HEK293 (cell line): ENCODE results near the gene RSBN1L.

Source experiments
- CTCF ChIA-PET: fragments of 350-600 bp; formaldehyde crosslinking; extraction: SDS; loops from one replicate; lab custom pipeline; 2021; ENCODE audit warnings: antibody characterized with exemption; lab: Yijun Ruan, JAX
- POLR2A ChIA-PET: fragments of 300-600 bp; formaldehyde crosslinking; extraction: SDS; loops from one replicate; lab custom pipeline; 2020; ENCODE audit warnings: antibody characterized with exemption, inconsistent platforms; lab: Yijun Ruan, JAX
- H3K27ac ChIP-seq: fragments of 200-500 bp; sonication (Bioruptor generic); 2 replicates; pipeline ENCODE4 v1.5.1; 2014; ENCODE audit warnings: low read depth, low read length, control low read depth, inconsistent platforms; ENCODE audit errors: extremely low read depth
- H3K36me3 ChIP-seq, 2 experiments: fragments of 200-500 bp in 1 of 2; sonication (Bioruptor generic) in 1 of 2; 1 replicate in 1 of 2; 2 replicates in 1 of 2; pipeline ENCODE4 v1.5.1; 2014 to 2017; ENCODE audit warnings: inconsistent platforms in 2 of 2, low read length in 2 of 2; ENCODE audit not compliant: control insufficient read depth in 2 of 2, insufficient read depth in 1 of 2
- H3K4me1 ChIP-seq: fragments of 200-500 bp; sonication (Bioruptor generic); 2 replicates; pipeline ENCODE4 v1.5.1; 2014; ENCODE audit warnings: mild to moderate bottlenecking, low read length, inconsistent platforms; ENCODE audit not compliant: control insufficient read depth, insufficient read depth
- H3K4me3 ChIP-seq: 2 replicates; pipeline ENCODE4 v1.5.1; 2011; ENCODE audit warnings: low read depth, mild to moderate bottlenecking, control low read depth, low read length, moderate library complexity
- H3K9me3 ChIP-seq: fragments of 200-500 bp; sonication (Bioruptor generic); 2 replicates; pipeline ENCODE4 v1.5.1; 2014; ENCODE audit warnings: low read depth, low read length, inconsistent platforms; ENCODE audit not compliant: control insufficient read depth, insufficient read depth
- BCL11A ChIP-seq: fragments of 450-650 bp; formaldehyde crosslinking; IDR thresholded peaks from 2 replicates; pipeline ENCODE4 v1.5.1; 2016; ENCODE audit warnings: low read depth, missing biosample characterization, missing genetic modification characterization
- EGR2 ChIP-seq: fragments of 450-650 bp; formaldehyde crosslinking; IDR thresholded peaks from 2 replicates; pipeline ENCODE4 v1.5.1; 2016; ENCODE audit warnings: low read depth, missing biosample characterization, missing genetic modification characterization
- KLF1 ChIP-seq: fragments of 450-650 bp; formaldehyde crosslinking; IDR thresholded peaks from 2 replicates; pipeline ENCODE4 v1.5.1; 2016; ENCODE audit warnings: missing biosample characterization, missing genetic modification characterization
- KLF10 ChIP-seq: fragments of 450-650 bp; IDR thresholded peaks from 2 replicates; pipeline ENCODE4 v1.5.1; 2018; ENCODE audit warnings: missing biosample characterization, mild to moderate bottlenecking, missing genetic modification characterization
- KLF17 ChIP-seq: fragments of 450-650 bp; formaldehyde crosslinking; IDR thresholded peaks from 2 replicates; pipeline ENCODE4 v1.5.1; 2016; ENCODE audit warnings: missing biosample characterization, missing genetic modification characterization
- KLF8 ChIP-seq: fragments of 450-650 bp; formaldehyde crosslinking; IDR thresholded peaks from 2 replicates; pipeline ENCODE4 v1.5.1; 2016; ENCODE audit warnings: missing biosample characterization, missing genetic modification characterization
- MYNN ChIP-seq: fragments of 450-650 bp; formaldehyde crosslinking; IDR thresholded peaks from 2 replicates; pipeline ENCODE4 v1.5.1; 2016; ENCODE audit warnings: missing biosample characterization, missing genetic modification characterization, borderline replicate concordance
- PRDM4 ChIP-seq: fragments of 450-650 bp; formaldehyde crosslinking; IDR thresholded peaks from 2 replicates; pipeline ENCODE4 v1.5.1; 2017; ENCODE audit warnings: missing biosample characterization, missing genetic modification characterization
- TCF7L2 ChIP-seq: IDR thresholded peaks from 2 replicates; pipeline ENCODE4 v1.6.1; 2011; ENCODE audit warnings: low read depth, mild to moderate bottlenecking, inconsistent platforms, low read length, moderate library complexity, borderline replicate concordance
- WT1 ChIP-seq: fragments of 450-650 bp; formaldehyde crosslinking; IDR thresholded peaks from 2 replicates; pipeline ENCODE4 v1.5.1; 2016; ENCODE audit warnings: missing biosample characterization, missing genetic modification characterization
- ZBTB1 ChIP-seq: fragments of 450-650 bp; formaldehyde crosslinking; IDR thresholded peaks from 2 replicates; pipeline ENCODE4 v1.5.1; 2016; ENCODE audit warnings: missing biosample characterization, missing genetic modification characterization
- ZNF114 ChIP-seq: fragments of 450-650 bp; formaldehyde crosslinking; IDR thresholded peaks from 2 replicates; pipeline ENCODE4 v1.5.0; 2017; ENCODE audit warnings: missing biosample characterization, missing genetic modification characterization
- ZNF16 ChIP-seq: fragments of 450-650 bp; formaldehyde crosslinking; IDR thresholded peaks from 2 replicates; pipeline ENCODE4 v1.5.1; 2016; ENCODE audit warnings: low read depth, missing biosample characterization, missing genetic modification characterization
- ZNF214 ChIP-seq: fragments of 450-650 bp; formaldehyde crosslinking; IDR thresholded peaks from 2 replicates; pipeline ENCODE4 v1.5.1; 2017; ENCODE audit warnings: missing biosample characterization, mild to moderate bottlenecking, missing genetic modification characterization, borderline replicate concordance
- ZNF274 ChIP-seq, 2 experiments: fragments of 200-500 bp in 1 of 2; fragments of 450-650 bp in 1 of 2; sonication (Bioruptor generic) in 1 of 2; formaldehyde crosslinking in 1 of 2; IDR thresholded peaks; 2 replicates each; pipeline versions ENCODE4 v1.5.1 to v1.6.1; 2014 to 2016; ENCODE audit warnings: borderline replicate concordance in 1 of 2, inconsistent platforms in 1 of 2, low read length in 1 of 2, missing biosample characterization in 1 of 2, missing genetic modification characterization in 1 of 2
- ZNF292 ChIP-seq: fragments of 450-650 bp; formaldehyde crosslinking; IDR thresholded peaks from 2 replicates; pipeline ENCODE4 v1.5.1; 2016; ENCODE audit warnings: low read depth, missing biosample characterization, missing genetic modification characterization, borderline replicate concordance
- ZNF354C ChIP-seq: fragments of 450-650 bp; formaldehyde crosslinking; IDR thresholded peaks from 2 replicates; pipeline ENCODE4 v1.5.1; 2016; ENCODE audit warnings: missing biosample characterization, missing genetic modification characterization, low read depth, borderline replicate concordance
- ZNF426 ChIP-seq: fragments of 450-650 bp; formaldehyde crosslinking; IDR thresholded peaks from 2 replicates; pipeline ENCODE4 v1.5.1; 2017; ENCODE audit warnings: missing biosample characterization, missing genetic modification characterization, mild to moderate bottlenecking, inconsistent platforms, moderate library complexity
- ZNF600 ChIP-seq: fragments of 450-650 bp; formaldehyde crosslinking; IDR thresholded peaks from 2 replicates; pipeline ENCODE4 v1.5.1; 2016; ENCODE audit warnings: missing biosample characterization, missing genetic modification characterization
- ZNF623 ChIP-seq: fragments of 450-650 bp; formaldehyde crosslinking; IDR thresholded peaks from 2 replicates; pipeline ENCODE4 v1.5.1; 2016; ENCODE audit warnings: missing biosample characterization, missing genetic modification characterization
- ZNF626 ChIP-seq: fragments of 450-650 bp; sonication (Bioruptor Pico); formaldehyde crosslinking; IDR thresholded peaks from 2 replicates; pipeline ENCODE4 v1.5.1; 2018; ENCODE audit warnings: missing biosample characterization, missing genetic modification characterization, inconsistent platforms
- ZNF654 ChIP-seq: fragments of 450-650 bp; formaldehyde crosslinking; IDR thresholded peaks from 2 replicates; pipeline ENCODE4 v1.5.1; 2016; ENCODE audit warnings: low read depth, missing biosample characterization, missing genetic modification characterization
- ZNF701 ChIP-seq: fragments of 450-650 bp; formaldehyde crosslinking; IDR thresholded peaks from 2 replicates; pipeline ENCODE4 v1.5.1; 2016; ENCODE audit warnings: missing biosample characterization, missing genetic modification characterization
- TF ChIP-seq, protein P1 (sequence below): fragments of 450-650 bp; formaldehyde crosslinking; IDR thresholded peaks from 2 replicates; pipeline ENCODE4 v1.5.1; 2017; ENCODE audit warnings: missing biosample characterization, missing genetic modification characterization

RSBN1L gene

GRCh38 chr7:77778535-77778934 lies 82.3 kb downstream of the RSBN1L start:
- H3K27ac ChIP-seq, result no peak overlapping the region
- CTCF ChIA-PET, result interaction anchor here (1.4 kb wide), 1 partner anchor 127 kb away, joined by 4 read pairs; no protein-coding TSS in a partner anchor
- H3K36me3 ChIP-seq, result peaks cover 23 to 28% of the 10 kb centered on the region in 2 experiments
- H3K4me3 ChIP-seq, result no peak overlapping the region
- no peaks in the 10 kb centered on the region for H3K9me3 ChIP-seq
- POLR2A ChIA-PET, result no interaction called here
- TF ChIP-seq MYNN (tag by site-specific recombination) (no peak), TCF7L2 (no peak), KLF1 (tag by site-specific recombination) (no peak), ZNF114 (tag by site-specific recombination) (no peak), WT1 (no peak)
- H3K4me1 ChIP-seq, result peaks cover 5% of the 10 kb centered on the region; the same call in 1 of the 2 replicates

DNA sequence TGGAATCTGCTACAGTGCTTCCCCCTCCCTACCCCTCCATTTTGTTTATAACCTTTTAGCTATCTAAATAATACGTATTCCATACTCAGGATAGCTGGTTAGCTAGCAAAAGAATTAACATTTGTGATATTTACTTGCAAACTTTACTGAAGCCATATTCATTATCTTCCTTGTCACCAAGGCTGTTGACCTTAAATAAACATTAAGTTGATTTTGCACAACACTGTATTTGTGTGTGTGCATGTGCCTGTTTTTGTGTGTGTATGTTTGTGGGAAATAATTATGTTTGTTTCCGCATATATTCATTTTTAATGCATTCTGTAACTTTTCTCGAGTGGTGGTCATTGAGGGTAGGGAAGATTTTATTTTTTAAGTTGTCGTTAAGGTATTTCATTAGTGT lies 86.1 kb downstream of the RSBN1L start:
- peaks cover 13 to 20% of the 10 kb centered on the region in 2 experiments for H3K36me3 ChIP-seq
- TF ChIP-seq KLF17 (tag by site-specific recombination) (no peak), ZNF354C (tag by site-specific recombination) (no peak), ZNF654 (no peak), ZNF623 (no peak), ZBTB1 (tag by site-specific recombination) (no peak), PRDM4 (tag by site-specific recombination) (no peak), ZNF701 (tag by site-specific recombination) (no peak), EGR2 (no peak), ZNF292 (no peak), ZNF626 (tag by site-specific recombination) (no peak), ZNF214 (tag by site-specific recombination) (no peak), TCF7L2 (no peak), ZNF600 (no peak), ZNF16 (tag by site-specific recombination) (no peak), KLF10 (tag by site-specific recombination) (no peak), BCL11A (no peak), ZNF274 (IDR thresholded peaks at IDR 0.05; ENCODE audit: low read length) (no peak), ZNF274 (tag by site-specific recombination; IDR thresholded peaks at IDR 0.05; ENCODE audit: borderline replicate concordance) (no peak), KLF8 (tag by site-specific recombination) (no peak), ZNF426 (tag by site-specific recombination) (no peak)
- TF ChIP-seq, protein P1, sequence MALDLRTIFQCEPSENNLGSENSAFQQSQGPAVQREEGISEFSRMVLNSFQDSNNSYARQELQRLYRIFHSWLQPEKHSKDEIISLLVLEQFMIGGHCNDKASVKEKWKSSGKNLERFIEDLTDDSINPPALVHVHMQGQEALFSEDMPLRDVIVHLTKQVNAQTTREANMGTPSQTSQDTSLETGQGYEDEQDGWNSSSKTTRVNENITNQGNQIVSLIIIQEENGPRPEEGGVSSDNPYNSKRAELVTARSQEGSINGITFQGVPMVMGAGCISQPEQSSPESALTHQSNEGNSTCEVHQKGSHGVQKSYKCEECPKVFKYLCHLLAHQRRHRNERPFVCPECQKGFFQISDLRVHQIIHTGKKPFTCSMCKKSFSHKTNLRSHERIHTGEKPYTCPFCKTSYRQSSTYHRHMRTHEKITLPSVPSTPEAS (tag by site-specific recombination), result no peak
- TF ChIP-seq, all 188 proteins: peak for 0
- POLR2A ChIA-PET, result no interaction called here

More for the DNA sequence above, 86.1 kb downstream of the RSBN1L start:
- no peak overlapping the region for H3K27ac ChIP-seq
- H3K4me1 ChIP-seq, result peaks cover 5% of the 10 kb centered on the region; the same call in 1 of the 2 replicates
- no peaks in the 10 kb centered on the region for H3K9me3 ChIP-seq
- CTCF ChIA-PET, result no interaction called here
- no peak overlapping the region for H3K4me3 ChIP-seq
